HepG2 (cell line): ENCODE measurements around the gene NCOA1. TPM values are rescaled to one million over a fixed set of nuclear protein-coding genes. Genes with fewer than 3 reads are reported as not detected.

Experiments used
- FOSL2 ChIP-seq: sonication (generic); formaldehyde crosslinking; IDR thresholded peaks from 2 replicates; pipeline ENCODE4 v1.4.0; 2020; ENCODE audit warnings: missing genetic modification reagents
- GABPA ChIP-seq, 2 experiments: IDR thresholded peaks; 2 replicates each; pipeline ENCODE4 v1.6.1; 2011 to 2016; ENCODE audit warnings: low read depth in 2 of 2, low read length in 1 of 2, missing biosample characterization in 1 of 2, missing genetic modification characterization in 1 of 2
- ISL2 ChIP-seq: sonication (generic); formaldehyde crosslinking; IDR thresholded peaks from 2 replicates; pipeline ENCODE4 v1.5.0; 2020; ENCODE audit warnings: missing genetic modification reagents
- PATZ1 ChIP-seq: sonication (generic); formaldehyde crosslinking; IDR thresholded peaks from 2 replicates; pipeline ENCODE4 v1.4.0; 2020; ENCODE audit warnings: missing genetic modification reagents
- RXRA ChIP-seq: sonication (generic); formaldehyde crosslinking; IDR thresholded peaks from 2 replicates; pipeline ENCODE4 v1.5.1; 2020; ENCODE audit warnings: missing genetic modification reagents
- SRF ChIP-seq: IDR thresholded peaks from 2 replicates; pipeline ENCODE4 v1.6.1; 2011; ENCODE audit warnings: mild to moderate bottlenecking, low read depth, low read length, moderate library complexity
- TBX2 ChIP-seq: sonication (generic); formaldehyde crosslinking; IDR thresholded peaks from 2 replicates; pipeline ENCODE4 v1.5.0; 2020; ENCODE audit warnings: missing genetic modification reagents, mild to moderate bottlenecking, borderline replicate concordance
- TOPORS ChIP-seq: sonication (generic); formaldehyde crosslinking; IDR thresholded peaks from 2 replicates; pipeline ENCODE4 v1.8.0; 2023; ENCODE audit warnings: mild to moderate bottlenecking, missing genetic modification reagents
- YEATS4 ChIP-seq: sonication (generic); formaldehyde crosslinking; IDR thresholded peaks from 2 replicates; pipeline ENCODE4 v1.4.0; 2020; ENCODE audit warnings: missing genetic modification reagents, borderline replicate concordance
- ZFP91 ChIP-seq: sonication (generic); formaldehyde crosslinking; IDR thresholded peaks from 2 replicates; pipeline ENCODE4 v1.9.0; 2022; ENCODE audit warnings: missing genetic modification reagents, mild to moderate bottlenecking, borderline replicate concordance
- ZFX ChIP-seq: sonication (generic); formaldehyde crosslinking; IDR thresholded peaks from 2 replicates; pipeline ENCODE4 v1.4.0; 2020; ENCODE audit warnings: mild to moderate bottlenecking, low read depth, missing genetic modification reagents, moderate library complexity
- ZNF326 ChIP-seq: sonication (generic); formaldehyde crosslinking; IDR thresholded peaks from 2 replicates; pipeline ENCODE4 v1.4.0; 2020; ENCODE audit warnings: missing genetic modification reagents, borderline replicate concordance
- ZNF850 ChIP-seq: sonication (generic); formaldehyde crosslinking; conservative IDR thresholded peaks from 2 replicates; pipeline ENCODE4 v1.9.0; 2021; ENCODE audit warnings: mild to moderate bottlenecking, missing genetic modification reagents
- ZSCAN29 ChIP-seq: sonication (generic); formaldehyde crosslinking; conservative IDR thresholded peaks from 2 replicates; pipeline ENCODE4 v1.4.0; 2020; ENCODE audit warnings: mild to moderate bottlenecking, missing genetic modification reagents
- polyA plus RNA-seq, 8 experiments: library from polyadenylated mRNA; depleted of rRNA in 3 of 8; stranded (reverse) in 7 of 8; unstranded in 1 of 8; fragments of >200 nt; fragmentation: Illumina TruSeq in 4 of 8; extraction: Trizol in 4 of 8; gene quantifications; 2 replicates each; pipeline versions ENCODE4 v1.2.1 to v1.2.3, GENCODE V29; 2011 to 2016; ENCODE audit warnings: low read depth in 4 of 8, missing spikeins in 1 of 8, mixed read lengths in 1 of 8; ENCODE audit not compliant: insufficient read depth in 1 of 8
- total RNA-seq, 5 experiments: library from RNA; depleted of rRNA; stranded (reverse); fragments of >200 nt; fragmentation: Illumina TruSeq; extraction: Trizol; gene quantifications; 2 replicates each; pipeline ENCODE4 v1.2.3, GENCODE V29; 2016; ENCODE audit warnings: low read depth in 1 of 5
- TF ChIP-seq, protein P1 (sequence below): sonication (generic); formaldehyde crosslinking; IDR thresholded peaks from 2 replicates; pipeline ENCODE4 v1.8.1; 2022; ENCODE audit warnings: mild to moderate bottlenecking, missing genetic modification reagents
- TF ChIP-seq, protein P2 (sequence below): sonication (generic); formaldehyde crosslinking; IDR thresholded peaks from 2 replicates; pipeline ENCODE4 v1.4.0; 2020; ENCODE audit warnings: missing genetic modification reagents

Gene NCOA1
- total and polyA plus RNA-seq, 2 of the 13 experiments (the other 11 are each of a cell fraction or from before 2014, with no cell fraction given), result 10.0 to 10.4 TPM

GRCh38 chr2:24792874-24793760 is 302.1 kb downstream of the NCOA1 start, which contains the start of the genes CENPO and PTRHD1 (continued):
- TF ChIP-seq, protein P1, sequence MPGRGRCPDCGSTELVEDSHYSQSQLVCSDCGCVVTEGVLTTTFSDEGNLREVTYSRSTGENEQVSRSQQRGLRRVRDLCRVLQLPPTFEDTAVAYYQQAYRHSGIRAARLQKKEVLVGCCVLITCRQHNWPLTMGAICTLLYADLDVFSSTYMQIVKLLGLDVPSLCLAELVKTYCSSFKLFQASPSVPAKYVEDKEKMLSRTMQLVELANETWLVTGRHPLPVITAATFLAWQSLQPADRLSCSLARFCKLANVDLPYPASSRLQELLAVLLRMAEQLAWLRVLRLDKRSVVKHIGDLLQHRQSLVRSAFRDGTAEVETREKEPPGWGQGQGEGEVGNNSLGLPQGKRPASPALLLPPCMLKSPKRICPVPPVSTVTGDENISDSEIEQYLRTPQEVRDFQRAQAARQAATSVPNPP, result peak; percentile 86
- TF ChIP-seq ZFX, result peak; percentile 96
- TF ChIP-seq YEATS4 (CRISPR knock-in tag), result peak; percentile 97
- peak; percentile 47 for TF ChIP-seq ISL2 (CRISPR knock-in tag)
- peak; percentile 96; the same call in 1 of the 2 replicates for TF ChIP-seq ZFP91
- peak; percentile 84 for TF ChIP-seq RXRA (CRISPR knock-in tag)
- peak; percentile 92 for TF ChIP-seq TBX2 (CRISPR knock-in tag)
- 0 out of 2 replicates have a peak, but pooled peaks have one; percentile 49 for TF ChIP-seq ZSCAN29 (CRISPR knock-in tag)
- no peak for TF ChIP-seq ZNF850
- TF ChIP-seq, protein P2, sequence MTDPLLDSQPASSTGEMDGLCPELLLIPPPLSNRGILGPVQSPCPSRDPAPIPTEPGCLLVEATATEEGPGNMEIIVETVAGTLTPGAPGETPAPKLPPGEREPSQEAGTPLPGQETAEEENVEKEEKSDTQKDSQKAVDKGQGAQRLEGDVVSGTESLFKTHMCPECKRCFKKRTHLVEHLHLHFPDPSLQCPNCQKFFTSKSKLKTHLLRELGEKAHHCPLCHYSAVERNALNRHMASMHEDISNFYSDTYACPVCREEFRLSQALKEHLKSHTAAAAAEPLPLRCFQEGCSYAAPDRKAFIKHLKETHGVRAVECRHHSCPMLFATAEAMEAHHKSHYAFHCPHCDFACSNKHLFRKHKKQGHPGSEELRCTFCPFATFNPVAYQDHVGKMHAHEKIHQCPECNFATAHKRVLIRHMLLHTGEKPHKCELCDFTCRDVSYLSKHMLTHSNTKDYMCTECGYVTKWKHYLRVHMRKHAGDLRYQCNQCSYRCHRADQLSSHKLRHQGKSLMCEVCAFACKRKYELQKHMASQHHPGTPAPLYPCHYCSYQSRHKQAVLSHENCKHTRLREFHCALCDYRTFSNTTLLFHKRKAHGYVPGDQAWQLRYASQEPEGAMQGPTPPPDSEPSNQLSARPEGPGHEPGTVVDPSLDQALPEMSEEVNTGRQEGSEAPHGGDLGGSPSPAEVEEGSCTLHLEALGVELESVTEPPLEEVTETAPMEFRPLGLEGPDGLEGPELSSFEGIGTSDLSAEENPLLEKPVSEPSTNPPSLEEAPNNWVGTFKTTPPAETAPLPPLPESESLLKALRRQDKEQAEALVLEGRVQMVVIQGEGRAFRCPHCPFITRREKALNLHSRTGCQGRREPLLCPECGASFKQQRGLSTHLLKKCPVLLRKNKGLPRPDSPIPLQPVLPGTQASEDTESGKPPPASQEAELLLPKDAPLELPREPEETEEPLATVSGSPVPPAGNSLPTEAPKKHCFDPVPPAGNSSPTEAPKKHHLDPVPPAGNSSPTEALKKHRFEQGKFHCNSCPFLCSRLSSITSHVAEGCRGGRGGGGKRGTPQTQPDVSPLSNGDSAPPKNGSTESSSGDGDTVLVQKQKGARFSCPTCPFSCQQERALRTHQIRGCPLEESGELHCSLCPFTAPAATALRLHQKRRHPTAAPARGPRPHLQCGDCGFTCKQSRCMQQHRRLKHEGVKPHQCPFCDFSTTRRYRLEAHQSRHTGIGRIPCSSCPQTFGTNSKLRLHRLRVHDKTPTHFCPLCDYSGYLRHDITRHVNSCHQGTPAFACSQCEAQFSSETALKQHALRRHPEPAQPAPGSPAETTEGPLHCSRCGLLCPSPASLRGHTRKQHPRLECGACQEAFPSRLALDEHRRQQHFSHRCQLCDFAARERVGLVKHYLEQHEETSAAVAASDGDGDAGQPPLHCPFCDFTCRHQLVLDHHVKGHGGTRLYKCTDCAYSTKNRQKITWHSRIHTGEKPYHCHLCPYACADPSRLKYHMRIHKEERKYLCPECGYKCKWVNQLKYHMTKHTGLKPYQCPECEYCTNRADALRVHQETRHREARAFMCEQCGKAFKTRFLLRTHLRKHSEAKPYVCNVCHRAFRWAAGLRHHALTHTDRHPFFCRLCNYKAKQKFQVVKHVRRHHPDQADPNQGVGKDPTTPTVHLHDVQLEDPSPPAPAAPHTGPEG (CRISPR knock-in tag), result peak; percentile 59; the same call in 1 of the 2 replicates
- peak; percentile 91; the same call in 1 of the 2 replicates for TF ChIP-seq TOPORS (CRISPR knock-in tag)
- peak; percentile 41; the same call in 1 of the 2 replicates for TF ChIP-seq SRF
- TF ChIP-seq ZNF326 (CRISPR knock-in tag), result no peak
- TF ChIP-seq FOSL2, result peak; percentile 55; the same call in 1 of the 2 replicates
- peak; percentile 77 for TF ChIP-seq PATZ1 (CRISPR knock-in tag)
- peak; percentile 46 for TF ChIP-seq GABPA (IDR thresholded peaks at IDR 0.05; ENCODE audit: low read depth, low read length)
- peak; percentile 86 for TF ChIP-seq GABPA (CRISPR knock-in tag; IDR thresholded peaks at IDR 0.05; ENCODE audit: low read depth)
